Measurements from ENCODE around the gene POLR1A. TPM values are rescaled to one million over a fixed set of nuclear protein-coding genes. Genes with fewer than 3 reads are reported as not detected.

Gene POLR1A
- polyA plus RNA-seq, 2 of the 4 experiments (the other 2 are of a cell fraction), result 22.8 to 55.7 TPM

GRCh38 chr2:86066007-86066578 is 39.6 kb downstream of the POLR1A start:
- no peak for ATAC-seq
- Histone ChIP-seq H3K4me1 (peaks cover 43% of the 10 kb centered on the region), H3K4me2 (no peak overlapping the region), H3K4me3 (no peak overlapping the region), H3K9me3 (peaks cover 12% of the 10 kb centered on the region), H3K27ac (no peak overlapping the region)
- ChIA-PET CTCF (interaction anchor here (1.0 to 9.9 kb wide), 3 partner anchors 13 to 238 kb away, joined by 3 to 69 read pairs (median 64); partner anchors contain the start of gene ST3GAL5), POLR2A (no interaction called here)
- DNase-seq (ENCODE audit: low read depth in 1 of 2, low spot score in 1 of 2), result no peak
- TF ChIP-seq FOSB (CRISPR knock-in tag; IDR thresholded peaks at IDR 0.05) (no peak), REST (IDR thresholded peaks at IDR 0.05) (no peak), NPAS2 (CRISPR knock-in tag; IDR thresholded peaks at IDR 0.05; ENCODE audit: borderline replicate concordance) (no peak), HOXB5 (CRISPR knock-in tag; IDR thresholded peaks at IDR 0.05) (no peak), PBX3 (IDR thresholded peaks at IDR 0.05) (no peak), TP53 (CRISPR knock-in tag; IDR thresholded peaks at IDR 0.05) (no peak), EHF (CRISPR knock-in tag; IDR thresholded peaks at IDR 0.05) (no peak), GATA3 (IDR thresholded peaks at IDR 0.05; ENCODE audit: borderline replicate concordance) (no peak)
- WGBS (ENCODE audit: missing lambda C conversion rate), result 94% methylated on average over 7 of the region's 7 CpGs
- no peak for FAIRE-seq

- no peak overlapping the region for H3K4me2 ChIP-seq
- ChIA-PET POLR2A (no interaction called here), CTCF (interaction anchor here (1.1 to 9.9 kb wide), 3 partner anchors 13 to 215 kb away, joined by 3 to 69 read pairs (median 64); partner anchors contain the start of gene ST3GAL5)
- FAIRE-seq (no peak), ATAC-seq (no peak), DNase-seq (ENCODE audit: low read depth in 1 of 2, low spot score in 1 of 2) (no peak)
- H3K4me1 ChIP-seq, result peaks cover 49% of the 10 kb centered on the region
- no peak overlapping the region for H3K4me3 ChIP-seq
- H3K9me3 ChIP-seq, result peaks cover 12% of the 10 kb centered on the region
- WGBS (ENCODE audit: missing lambda C conversion rate), result 68% methylated on average over 5 of the region's 5 CpGs
- TF ChIP-seq CHD2 (IDR thresholded peaks at IDR 0.05; ENCODE audit: low read length, partially characterized antibody) (no peak), JUNB (IDR thresholded peaks at IDR 0.05) (no peak), FOSB (CRISPR knock-in tag; IDR thresholded peaks at IDR 0.05) (no peak), CTCF (IDR thresholded peaks at IDR 0.05) (no peak), PBX3 (IDR thresholded peaks at IDR 0.05) (no peak), SMC3 (IDR thresholded peaks at IDR 0.05) (no peak), CHD4 (IDR thresholded peaks at IDR 0.05; ENCODE audit: borderline replicate concordance) (no peak), HES2 (IDR thresholded peaks at IDR 0.05) (no peak)
- no peak overlapping the region for H3K27ac ChIP-seq
Observed at GRCh38 chr2:86065512-86065911, 40.2 kb downstream of the POLR1A start.

Measured in A549 (cell line).